ENCODE measurements around the gene ATP1A3.

The ATP1A3 gene

DNA sequence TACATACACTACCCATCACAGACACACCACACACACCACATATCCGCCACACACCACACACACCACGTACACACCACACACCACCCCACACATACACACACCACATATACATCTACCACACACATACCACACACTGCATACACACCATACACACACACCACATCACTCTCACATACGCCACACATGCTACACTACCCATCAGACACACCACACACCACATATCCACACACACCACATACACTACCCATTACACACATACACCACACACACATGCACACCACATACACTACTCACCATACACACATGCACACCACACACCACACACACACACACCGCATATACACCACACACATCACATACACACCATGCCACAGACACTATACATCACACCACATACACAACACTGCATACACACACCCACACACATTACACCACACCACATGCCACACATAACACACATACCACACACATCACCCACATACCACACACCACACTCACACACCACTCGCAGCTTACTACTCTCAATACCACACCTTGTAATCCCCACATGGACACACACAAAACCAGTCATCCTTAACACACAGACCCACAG, 75.3 kb downstream of the ATP1A3 start:
- no peaks in the 10 kb centered on the region for H3F3A ChIP-seq (ENCODE audit: insufficient read depth, low read length)
- H3K9me3 ChIP-seq (replicated peaks; ENCODE audit: insufficient read depth, low read length), result no peaks in the 10 kb centered on the region
- no peak overlapping the region for H3K4me2 ChIP-seq (ENCODE audit: low read depth, low read length)
- no peaks in the 10 kb centered on the region for H3K36me3 ChIP-seq (replicated peaks; ENCODE audit: insufficient read depth, low read length)
- H3K4me1 ChIP-seq (ENCODE audit: low read length), result 0 out of 2 replicates have a peak, but pooled peaks cover 6% of the 10 kb centered on the region
- no peak overlapping the region for H3K9ac ChIP-seq (ENCODE audit: low read length)
- no peak overlapping the region for H3K27ac ChIP-seq (ENCODE audit: low read length)
- DNase-seq, result no peak
- no peak overlapping the region for H2AFZ ChIP-seq (ENCODE audit: low read length)
- H3K79me2 ChIP-seq (ENCODE audit: low read length), result no peaks in the 10 kb centered on the region
- peaks cover 65% of the 10 kb centered on the region for H3K27me3 ChIP-seq (replicated peaks; ENCODE audit: insufficient read depth, low read length)
- no peaks in the 10 kb centered on the region for H3K9me2 ChIP-seq (replicated peaks; ENCODE audit: insufficient read depth, low read length)
- H3K4me3 ChIP-seq (ENCODE audit: low read length), result no peak overlapping the region
- TF ChIP-seq EZH2 (optimal IDR thresholded peaks at IDR 0.05; ENCODE audit: low read depth, low read length), result no peak
- TF ChIP-seq, protein P1, sequence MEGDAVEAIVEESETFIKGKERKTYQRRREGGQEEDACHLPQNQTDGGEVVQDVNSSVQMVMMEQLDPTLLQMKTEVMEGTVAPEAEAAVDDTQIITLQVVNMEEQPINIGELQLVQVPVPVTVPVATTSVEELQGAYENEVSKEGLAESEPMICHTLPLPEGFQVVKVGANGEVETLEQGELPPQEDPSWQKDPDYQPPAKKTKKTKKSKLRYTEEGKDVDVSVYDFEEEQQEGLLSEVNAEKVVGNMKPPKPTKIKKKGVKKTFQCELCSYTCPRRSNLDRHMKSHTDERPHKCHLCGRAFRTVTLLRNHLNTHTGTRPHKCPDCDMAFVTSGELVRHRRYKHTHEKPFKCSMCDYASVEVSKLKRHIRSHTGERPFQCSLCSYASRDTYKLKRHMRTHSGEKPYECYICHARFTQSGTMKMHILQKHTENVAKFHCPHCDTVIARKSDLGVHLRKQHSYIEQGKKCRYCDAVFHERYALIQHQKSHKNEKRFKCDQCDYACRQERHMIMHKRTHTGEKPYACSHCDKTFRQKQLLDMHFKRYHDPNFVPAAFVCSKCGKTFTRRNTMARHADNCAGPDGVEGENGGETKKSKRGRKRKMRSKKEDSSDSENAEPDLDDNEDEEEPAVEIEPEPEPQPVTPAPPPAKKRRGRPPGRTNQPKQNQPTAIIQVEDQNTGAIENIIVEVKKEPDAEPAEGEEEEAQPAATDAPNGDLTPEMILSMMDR (IDR thresholded peaks at IDR 0.05; ENCODE audit: low read length), result no peak
- no peak for TF ChIP-seq EZH2phosphoT487 (IDR thresholded peaks at IDR 0.05; ENCODE audit: low read length)
- no peaks in the 10 kb centered on the region for H4K20me1 ChIP-seq (ENCODE audit: insufficient read depth, low read length)

DNA sequence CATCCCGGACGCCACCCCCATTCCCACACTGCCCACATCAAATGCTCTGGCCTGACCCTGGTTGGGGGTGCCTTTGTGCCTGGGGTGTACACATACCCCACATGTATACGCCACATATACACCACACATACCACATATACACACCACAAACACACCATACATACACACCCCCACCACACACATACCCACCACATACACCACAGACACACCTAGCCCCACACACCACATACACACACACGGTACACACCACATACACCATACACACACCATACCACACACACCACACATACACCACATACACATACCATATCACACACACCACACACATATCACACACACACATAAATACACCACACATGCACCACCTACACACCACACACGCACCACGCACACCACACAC, 75.9 kb downstream of the ATP1A3 start:
- TF ChIP-seq, protein P1 (IDR thresholded peaks at IDR 0.05; ENCODE audit: low read length), result no peak
- TF ChIP-seq EZH2phosphoT487 (IDR thresholded peaks at IDR 0.05; ENCODE audit: low read length), result no peak
- TF ChIP-seq EZH2 (optimal IDR thresholded peaks at IDR 0.05; ENCODE audit: low read depth, low read length), result no peak
- Histone ChIP-seq H3K27me3 (replicated peaks; ENCODE audit: insufficient read depth, low read length) (peaks cover 68% of the 10 kb centered on the region), H3K9ac (ENCODE audit: low read length) (no peak overlapping the region), H3K4me1 (ENCODE audit: low read length) (0 out of 2 replicates have a peak, but pooled peaks cover 3% of the 10 kb centered on the region), H2AFZ (ENCODE audit: low read length) (no peak overlapping the region), H3K79me2 (ENCODE audit: low read length) (no peaks in the 10 kb centered on the region), H3K36me3 (replicated peaks; ENCODE audit: insufficient read depth, low read length) (no peaks in the 10 kb centered on the region), H3K9me3 (replicated peaks; ENCODE audit: insufficient read depth, low read length) (no peaks in the 10 kb centered on the region), H3F3A (ENCODE audit: insufficient read depth, low read length) (no peaks in the 10 kb centered on the region), H3K4me3 (ENCODE audit: low read length) (no peak overlapping the region), H3K27ac (ENCODE audit: low read length) (no peak overlapping the region), H3K4me2 (ENCODE audit: low read depth, low read length) (no peak overlapping the region), H3K9me2 (replicated peaks; ENCODE audit: insufficient read depth, low read length) (no peaks in the 10 kb centered on the region), H4K20me1 (ENCODE audit: insufficient read depth, low read length) (no peaks in the 10 kb centered on the region)
- no peak for DNase-seq

DNA sequence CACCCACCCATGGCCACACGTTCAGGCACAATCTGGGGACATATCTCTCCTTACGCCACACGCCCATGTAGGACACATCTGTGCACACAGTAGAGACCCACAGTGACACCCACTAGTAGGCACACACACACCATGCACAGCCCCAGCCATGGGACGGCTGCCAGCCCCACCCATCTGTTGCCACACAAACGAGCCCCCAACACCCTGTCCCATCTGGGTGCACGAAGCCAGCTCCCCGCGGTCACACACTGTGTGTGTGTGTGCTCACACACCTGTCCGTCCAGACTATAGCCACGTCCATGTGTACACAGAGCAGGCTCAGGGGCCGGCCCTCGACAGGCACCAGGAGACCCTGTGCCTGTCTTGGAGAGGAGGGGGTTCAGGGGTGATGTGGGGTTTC, 76.4 kb downstream of the ATP1A3 start:
- H3K27ac ChIP-seq (ENCODE audit: low read length), result no peak overlapping the region
- H3K27me3 ChIP-seq (replicated peaks; ENCODE audit: insufficient read depth, low read length), result peaks cover 67% of the 10 kb centered on the region
- no peak overlapping the region for H3K4me3 ChIP-seq (ENCODE audit: low read length)
- no peaks in the 10 kb centered on the region for H3K9me3 ChIP-seq (replicated peaks; ENCODE audit: insufficient read depth, low read length)
- no peaks in the 10 kb centered on the region for H3K79me2 ChIP-seq (ENCODE audit: low read length)
- no peak for DNase-seq
- H4K20me1 ChIP-seq (ENCODE audit: insufficient read depth, low read length), result no peaks in the 10 kb centered on the region
- no peaks in the 10 kb centered on the region for H3F3A ChIP-seq (ENCODE audit: insufficient read depth, low read length)
- no peaks in the 10 kb centered on the region for H3K36me3 ChIP-seq (replicated peaks; ENCODE audit: insufficient read depth, low read length)
- H3K9me2 ChIP-seq (replicated peaks; ENCODE audit: insufficient read depth, low read length), result no peaks in the 10 kb centered on the region
- no peaks in the 10 kb centered on the region for H3K4me1 ChIP-seq (ENCODE audit: low read length)
- H2AFZ ChIP-seq (ENCODE audit: low read length), result no peak overlapping the region
- no peak overlapping the region for H3K4me2 ChIP-seq (ENCODE audit: low read depth, low read length)
- H3K9ac ChIP-seq (ENCODE audit: low read length), result no peak overlapping the region
- TF ChIP-seq EZH2phosphoT487 (IDR thresholded peaks at IDR 0.05; ENCODE audit: low read length), result no peak
- TF ChIP-seq, protein P1 (IDR thresholded peaks at IDR 0.05; ENCODE audit: low read length), result no peak
- no peak for TF ChIP-seq EZH2 (optimal IDR thresholded peaks at IDR 0.05; ENCODE audit: low read depth, low read length)
